Mononuclear cell (primary cell): ENCODE data around the gene TACC2. TPM values are rescaled to one million over a fixed set of nuclear protein-coding genes. Genes with fewer than 3 reads are reported as not detected.

Experiments
- H3K27me3 ChIP-seq: 2 replicates; pipeline ENCODE4 v1.6.0; 2011; ENCODE audit warnings: low read length, control low read depth; ENCODE audit not compliant: insufficient read depth
- H3K4me1 ChIP-seq: 2 replicates; pipeline ENCODE4 v1.5.1; 2011; ENCODE audit warnings: mild to moderate bottlenecking, low read length, control low read depth; ENCODE audit not compliant: insufficient read depth
- H3K4me3 ChIP-seq: 2 replicates; pipeline ENCODE4 v1.5.1; 2011; ENCODE audit warnings: mild to moderate bottlenecking, low read length, moderate library complexity
- H3K9me3 ChIP-seq: 2 replicates; pipeline ENCODE4 v1.5.1; 2011; ENCODE audit warnings: low read depth, mild to moderate bottlenecking, control low read depth, low read length
- total RNA-seq: library from RNA; depleted of rRNA; stranded (reverse); fragments of >200 nt; gene quantifications from one replicate; pipeline ENCODE4 v1.2.3, GENCODE V29; 2012

TACC2 gene
- total RNA-seq, 1 donor: not detected

GRCh38 chr10:122282909-122283308 lies 293.9 kb downstream of the TACC2 start:
- H3K4me3 ChIP-seq: no peak overlapping the region
- H3K9me3 ChIP-seq: no peaks in the 10 kb centered on the region
- no peaks in the 10 kb centered on the region for H3K27me3 ChIP-seq
- H3K4me1 ChIP-seq: no peaks in the 10 kb centered on the region

GRCh38 chr10:122285506-122286444 lies 296.8 kb downstream of the TACC2 start:
- no peaks in the 10 kb centered on the region for H3K27me3 ChIP-seq
- H3K9me3 ChIP-seq: no peaks in the 10 kb centered on the region
- H3K4me1 ChIP-seq: no peaks in the 10 kb centered on the region
- no peak overlapping the region for H3K4me3 ChIP-seq

GRCh38 chr10:122286867-122287266 lies 297.9 kb downstream of the TACC2 start:
- H3K27me3 ChIP-seq: no peaks in the 10 kb centered on the region
- no peak overlapping the region for H3K4me3 ChIP-seq
- H3K4me1 ChIP-seq: no peaks in the 10 kb centered on the region
- no peaks in the 10 kb centered on the region for H3K9me3 ChIP-seq

DNA sequence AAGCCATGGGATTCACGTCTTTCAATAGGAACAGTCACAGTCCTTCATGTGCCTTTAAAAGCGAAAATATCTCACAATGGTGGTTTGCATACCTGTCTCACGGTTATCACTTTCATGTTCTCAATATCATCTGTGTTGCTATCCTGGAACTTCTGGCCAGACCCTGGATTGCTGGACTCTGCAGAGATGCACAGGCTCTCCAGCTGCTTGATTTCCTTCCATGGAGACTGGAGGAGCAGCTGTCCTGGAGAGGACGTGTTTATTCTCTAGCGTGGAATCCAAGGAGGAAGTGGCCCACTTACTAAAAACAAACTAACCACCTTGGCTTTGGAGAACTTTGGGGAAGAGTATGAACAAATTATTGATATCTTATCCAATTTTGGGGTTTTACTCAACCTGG lies 298.6 kb downstream of the TACC2 start:
- Histone ChIP-seq H3K4me1 (no peaks in the 10 kb centered on the region), H3K9me3 (no peaks in the 10 kb centered on the region), H3K27me3 (no peaks in the 10 kb centered on the region), H3K4me3 (no peak overlapping the region)

- H3K4me1 ChIP-seq: no peaks in the 10 kb centered on the region
- H3K27me3 ChIP-seq: no peaks in the 10 kb centered on the region
- H3K4me3 ChIP-seq: no peak overlapping the region
- H3K9me3 ChIP-seq: no peaks in the 10 kb centered on the region
Measured at GRCh38 chr10:122288262-122288661, 299.3 kb downstream of the TACC2 start.

DNA sequence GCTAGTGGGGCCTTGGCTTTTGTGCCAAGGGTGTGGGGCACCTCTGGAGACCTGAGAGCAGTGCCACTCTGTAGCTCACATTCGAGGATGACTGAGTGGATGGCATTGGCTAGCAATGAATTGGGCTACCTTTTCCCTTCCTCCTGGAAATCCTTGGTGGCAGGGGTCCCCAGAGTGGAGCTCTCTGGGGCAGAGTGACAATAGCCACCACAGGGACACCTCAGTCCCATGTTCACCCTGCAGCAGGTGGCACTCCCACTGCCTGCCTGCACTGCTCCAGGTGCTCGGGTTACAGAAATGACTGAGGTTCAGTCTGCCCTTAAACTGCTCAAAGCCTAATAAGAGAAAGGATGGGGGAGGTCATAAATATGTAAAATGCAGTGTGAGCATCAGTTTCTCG lies 300.0 kb downstream of the TACC2 start:
- Histone ChIP-seq H3K27me3 (no peaks in the 10 kb centered on the region), H3K9me3 (no peaks in the 10 kb centered on the region), H3K4me1 (no peaks in the 10 kb centered on the region), H3K4me3 (no peak overlapping the region)

DNA sequence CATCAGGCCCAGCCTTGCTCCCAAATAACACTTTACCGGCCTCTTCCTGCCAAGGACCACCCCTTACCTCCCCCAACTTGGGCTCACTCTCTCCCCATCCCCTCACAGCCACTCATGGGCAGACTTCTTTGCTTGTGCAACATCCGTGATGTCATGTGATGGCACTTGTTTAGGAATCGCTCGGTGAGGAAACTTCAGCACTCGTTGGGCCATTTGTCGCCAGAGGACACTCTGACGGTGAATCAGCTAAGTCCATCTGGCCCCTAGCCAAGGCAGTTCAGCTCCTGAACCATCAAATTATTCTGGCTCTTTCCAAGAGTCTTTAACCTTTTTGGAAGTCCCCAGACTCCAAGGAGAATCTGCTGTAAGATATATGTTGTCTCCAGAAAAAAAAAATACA lies 301.4 kb downstream of the TACC2 start:
- Histone ChIP-seq H3K9me3 (no peaks in the 10 kb centered on the region), H3K27me3 (no peaks in the 10 kb centered on the region), H3K4me3 (no peak overlapping the region), H3K4me1 (no peaks in the 10 kb centered on the region)

DNA sequence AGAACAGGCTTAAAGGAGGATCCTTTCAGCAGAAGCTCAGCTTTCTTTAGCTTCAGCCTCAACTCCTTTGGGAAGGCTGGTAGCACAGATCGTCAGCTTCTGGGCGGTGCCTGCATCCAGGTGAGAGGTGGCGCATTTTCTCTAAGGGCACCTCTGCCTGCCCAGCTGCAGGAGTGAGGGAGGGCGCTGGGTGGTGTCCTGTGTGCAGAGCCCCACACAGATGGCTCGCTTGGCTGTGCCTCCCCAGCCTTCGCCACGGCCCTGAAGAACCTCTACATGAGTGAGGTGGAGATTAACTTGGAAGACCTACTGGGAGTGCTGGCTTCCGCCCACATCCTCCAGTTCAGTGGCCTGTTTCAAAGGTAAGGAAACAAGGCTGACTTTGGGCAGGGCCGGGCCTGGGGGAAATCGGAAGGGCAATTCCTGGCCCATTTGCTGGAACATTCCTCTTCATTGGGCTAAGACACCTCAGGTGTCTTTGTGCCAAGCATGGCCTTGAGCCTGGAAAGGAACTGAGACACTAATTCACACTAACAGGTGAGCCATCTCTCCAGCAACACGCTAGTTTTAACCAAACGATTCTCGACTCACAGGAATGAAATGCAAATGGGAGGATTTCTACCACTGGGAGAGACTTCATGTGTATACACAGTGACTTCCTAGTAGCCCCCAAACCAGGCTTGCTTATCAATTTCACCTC lies 302.0 kb downstream of the TACC2 start:
- no peaks in the 10 kb centered on the region for H3K27me3 ChIP-seq
- no peaks in the 10 kb centered on the region for H3K9me3 ChIP-seq
- H3K4me1 ChIP-seq: no peaks in the 10 kb centered on the region

GRCh38 chr10:122291739-122292138 lies 302.8 kb downstream of the TACC2 start:
- Histone ChIP-seq H3K4me1 (no peaks in the 10 kb centered on the region), H3K27me3 (no peaks in the 10 kb centered on the region), H3K4me3 (no peak overlapping the region), H3K9me3 (no peaks in the 10 kb centered on the region)

More for the DNA sequence above, 302.0 kb downstream of the TACC2 start:
- H3K4me3 ChIP-seq: no peak overlapping the region

GRCh38 chr10:122292376-122292775 lies 303.4 kb downstream of the TACC2 start:
- H3K4me1 ChIP-seq: no peaks in the 10 kb centered on the region
- H3K27me3 ChIP-seq: no peaks in the 10 kb centered on the region
- no peaks in the 10 kb centered on the region for H3K9me3 ChIP-seq
- H3K4me3 ChIP-seq: no peak overlapping the region

DNA sequence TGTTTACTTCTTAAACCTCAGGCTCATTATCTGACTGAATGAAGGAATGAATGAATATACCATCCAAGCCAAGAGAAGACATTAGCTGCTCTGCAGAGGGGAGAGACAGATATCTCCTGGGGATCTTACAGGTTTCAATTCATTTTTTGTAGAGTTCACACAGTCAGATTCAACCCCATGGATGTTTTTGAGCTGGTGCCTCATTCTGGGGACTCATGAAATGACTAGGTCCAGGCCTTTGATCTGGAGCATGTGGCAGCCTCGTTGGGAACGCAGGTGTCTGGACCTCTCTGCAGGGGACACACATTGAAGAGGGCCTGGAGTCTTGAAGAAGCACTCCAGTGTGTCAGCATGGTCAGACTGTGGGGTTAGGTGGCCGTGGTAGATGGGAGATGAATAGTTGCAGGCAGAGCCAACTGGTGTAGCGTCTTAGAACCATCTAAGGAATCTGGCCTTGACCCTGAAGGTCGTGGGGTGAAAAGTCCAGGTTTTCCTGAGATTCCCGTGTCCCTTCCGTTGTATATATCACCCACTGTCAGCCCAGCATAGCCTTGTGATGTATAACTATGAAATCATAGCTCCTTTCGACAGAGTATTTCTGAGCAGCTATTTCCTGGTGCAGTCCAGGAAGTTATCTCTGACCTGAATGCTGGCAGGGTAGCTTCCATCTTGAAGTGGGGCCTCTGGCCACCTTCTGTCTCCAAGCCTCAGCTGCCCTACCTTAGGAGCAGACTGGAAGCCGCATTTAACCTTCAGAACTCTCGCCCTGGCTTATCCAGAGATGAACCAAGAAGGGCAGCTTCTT lies 304.4 kb downstream of the TACC2 start:
- Histone ChIP-seq H3K4me3 (no peak overlapping the region), H3K9me3 (no peaks in the 10 kb centered on the region), H3K4me1 (no peaks in the 10 kb centered on the region)

GRCh38 chr10:122293961-122294380 lies 305.0 kb downstream of the TACC2 start:
- no peaks in the 10 kb centered on the region for H3K4me1 ChIP-seq
- no peak overlapping the region for H3K4me3 ChIP-seq
- H3K9me3 ChIP-seq: no peaks in the 10 kb centered on the region
- H3K27me3 ChIP-seq: no peaks in the 10 kb centered on the region

More for the DNA sequence above, 304.4 kb downstream of the TACC2 start:
- H3K27me3 ChIP-seq: no peaks in the 10 kb centered on the region

- Histone ChIP-seq H3K4me1 (no peaks in the 10 kb centered on the region), H3K27me3 (no peaks in the 10 kb centered on the region), H3K4me3 (no peak overlapping the region), H3K9me3 (no peaks in the 10 kb centered on the region)
Measured at GRCh38 chr10:122294511-122295450, 305.8 kb downstream of the TACC2 start.

- Histone ChIP-seq H3K27me3 (no peaks in the 10 kb centered on the region), H3K4me1 (no peaks in the 10 kb centered on the region), H3K4me3 (no peak overlapping the region), H3K9me3 (no peaks in the 10 kb centered on the region)
Measured at GRCh38 chr10:122295451-122295809, 306.5 kb downstream of the TACC2 start.
